Measurements from ENCODE around the gene HNRNPK. TPM values are rescaled to one million over a fixed set of nuclear protein-coding genes. Genes with fewer than 3 reads are reported as not detected.

HNRNPK gene
- total and polyA plus RNA-seq, 2 of the 4 experiments (the other 2 are of a cell fraction), result 422 to 458 TPM

DNA sequence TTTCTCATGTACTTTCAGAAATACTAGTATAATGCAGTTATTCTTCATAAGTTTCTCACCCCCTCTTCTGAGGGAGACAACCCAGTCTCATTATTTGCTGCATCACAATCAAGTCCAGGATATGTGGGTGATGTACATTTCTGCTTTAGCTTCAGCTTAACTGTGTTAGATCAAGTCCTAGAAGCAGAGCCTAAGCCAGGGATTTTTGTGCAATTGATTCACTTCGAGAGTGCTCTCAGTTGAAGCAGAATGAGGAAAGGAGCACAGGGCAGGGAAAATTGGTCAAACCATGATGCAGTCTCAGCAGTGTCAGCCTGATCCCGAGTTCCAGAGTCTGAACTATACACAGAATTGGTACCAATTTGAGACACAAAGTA lies 15.1 kb downstream of the HNRNPK start (continued):
- no peak for TF ChIP-seq USF2 (IDR thresholded peaks at IDR 0.05; ENCODE audit: low read depth, low read length)
- TF ChIP-seq CEBPB (IDR thresholded peaks at IDR 0.05; ENCODE audit: low read depth, low read length), result no peak
- no peak for TF ChIP-seq FOS (IDR thresholded peaks at IDR 0.05; ENCODE audit: low read depth, low read length)
- no peak for TF ChIP-seq RAD21 (IDR thresholded peaks at IDR 0.05; ENCODE audit: low read length)
- TF ChIP-seq RFX5 (IDR thresholded peaks at IDR 0.05; ENCODE audit: low read depth, low read length), result no peak
- no peak for TF ChIP-seq MAZ (IDR thresholded peaks at IDR 0.05; ENCODE audit: borderline replicate concordance, low read depth, low read length)

- no TSS peak for BruUV-seq (replicated peaks)
- no peak overlapping the region for H3K23ac ChIP-seq (ENCODE audit: low read depth, low read length)
- no peak overlapping the region for H3K27ac ChIP-seq (ENCODE audit: insufficient read depth, low read length)
- CTCF ChIA-PET, result interaction anchor here (1.9 kb wide), 1 partner anchor 299 kb away, joined by 6 read pairs; no protein-coding TSS in a partner anchor
- no peak overlapping the region for H2BK20ac ChIP-seq (ENCODE audit: low read depth, low read length)
- no peak overlapping the region for H2AK5ac ChIP-seq (ENCODE audit: low read depth, low read length)
- 0 out of 4 replicates have a peak, but pooled peaks cover 0 to 1% of the 10 kb centered on the region in 2 experiments for H3K79me1 ChIP-seq (ENCODE audit: low read depth in 1 of 2, low read length in 2 of 2)
- H2AK9ac ChIP-seq (replicated peaks; ENCODE audit: low read depth, low read length, poor library complexity), result peak overlapping the region; percentile 22
- H2AFZ ChIP-seq (replicated peaks; ENCODE audit: low read length, poor library complexity), result no peak overlapping the region
- peaks cover 7% of the 10 kb centered on the region; the same call in 1 of the 2 replicates for H4K20me1 ChIP-seq (ENCODE audit: insufficient read depth, low read length)
- no peak overlapping the region for H3K4me2 ChIP-seq (ENCODE audit: low read depth, low read length)
- no peak overlapping the region for H3K9ac ChIP-seq (ENCODE audit: low read depth, low read length)
- H3K14ac ChIP-seq (replicated peaks; ENCODE audit: low read depth, low read length), result no peak overlapping the region
- H4K5ac ChIP-seq (ENCODE audit: low read depth, low read length), result peak overlapping the region; percentile 56; the same call in 1 of the 2 replicates
- in situ Hi-C loops (cut with MboI; ENCODE audit: low sequenced_read_pairs) (no loop called here), dilution Hi-C loops (cut with HindIII; ENCODE audit: low sequenced_read_pairs, unreplicated experiment) (no loop called here), intact Hi-C loops (cut with micrococcal nuclease) (no loop called here)
- WGBS, 2 experiments (ENCODE audit: extremely low coverage in 2 of 2, insufficient read length in 1 of 2), result no CpG with 5 or more reads among the region's 3 CpGs
- H2BK120ac ChIP-seq (ENCODE audit: low read depth, low read length), result peak overlapping the region; percentile 1; the same call in 1 of the 2 replicates
- H3K56ac ChIP-seq (ENCODE audit: extremely low read depth, insufficient read depth, low read length), result no peak overlapping the region
- no peak overlapping the region for H2BK5ac ChIP-seq (ENCODE audit: low read depth, low read length, poor library complexity, severe bottlenecking)
- no peak for ATAC-seq (ENCODE audit: low read depth)
- peak overlapping the region; percentile 2; the same call in 1 of the 2 replicates for H3K4ac ChIP-seq (ENCODE audit: low read depth, low read length)
- no peaks in the 10 kb centered on the region for H3K9me3 ChIP-seq (ENCODE audit: control insufficient read depth, insufficient read depth, low read length)
- peak overlapping the region; percentile 56 for H4K91ac ChIP-seq (ENCODE audit: insufficient read depth, low read depth, low read length)
- no peak overlapping the region for H3K4me3 ChIP-seq (ENCODE audit: insufficient read depth, low read depth, low read length)
- H2BK15ac ChIP-seq (ENCODE audit: low read depth, low read length), result no peak overlapping the region
- no peak for TF ChIP-seq BHLHE40 (IDR thresholded peaks at IDR 0.05; ENCODE audit: low read depth, low read length)
- TF ChIP-seq POLR2A (IDR thresholded peaks at IDR 0.05; ENCODE audit: low read depth, low read length), result no peak
- TF ChIP-seq CEBPB (IDR thresholded peaks at IDR 0.05; ENCODE audit: low read depth, low read length), result peak; percentile 57; the same call in 1 of the 2 replicates
- TF ChIP-seq RCOR1 (IDR thresholded peaks at IDR 0.05; ENCODE audit: insufficient replicate concordance, low read length), result no peak
- POLR2A ChIA-PET (ENCODE audit: unreplicated experiment), result no interaction called here
- peak; percentile 23 for DNase-seq
- H3K36me3 ChIP-seq (ENCODE audit: control insufficient read depth, insufficient read depth, low read length), result peaks cover 5% of the 10 kb centered on the region
- peak overlapping the region in 1 of 2 experiments; percentile 2; a peak in 2 of 4 replicates for H4K8ac ChIP-seq (ENCODE audit: low read depth in 2 of 2, low read length in 2 of 2)
- H3K9me1 ChIP-seq (ENCODE audit: insufficient read depth, low read length), result 0 out of 2 replicates have a peak, but pooled peaks cover 3% of the 10 kb centered on the region
- no peaks in the 10 kb centered on the region for H3K27me3 ChIP-seq (ENCODE audit: control insufficient read depth, insufficient read depth, low read length)
- H3K18ac ChIP-seq (ENCODE audit: low read depth, low read length), result 0 out of 2 replicates have a peak overlapping the region, but pooled peaks have one; percentile 23
- H3K4me1 ChIP-seq (ENCODE audit: control insufficient read depth, insufficient read depth, low read length), result peaks cover 4% of the 10 kb centered on the region; the same call in 1 of the 2 replicates
Measured at GRCh38 chr9:83962165-83962564, 17.9 kb downstream of the HNRNPK start.

All from IMR-90 (cell line).